HepG2 (cell line): ENCODE data around the gene RASSF7. TPM values are rescaled to one million over a fixed set of nuclear protein-coding genes. Genes with fewer than 3 reads are reported as not detected.
A peak's percentile ranks its signal among the peaks of the same experiment; 100 is the strongest.

ENCODE experiments used
- ATM ChIP-seq: fragments of 450-650 bp; IDR thresholded peaks from 2 replicates; pipeline ENCODE4 v1.7.1; 2017; ENCODE audit warnings: mild to moderate bottlenecking, borderline replicate concordance
- HHEX ChIP-seq: IDR thresholded peaks from 2 replicates; pipeline ENCODE4 v1.6.1; 2016; ENCODE audit warnings: control low read depth
- HNF1B ChIP-seq: sonication (generic); formaldehyde crosslinking; IDR thresholded peaks from 2 replicates; pipeline ENCODE4 v1.5.1; 2020; ENCODE audit warnings: mild to moderate bottlenecking, moderate library complexity, missing genetic modification reagents
- HOXA3 ChIP-seq: sonication (generic); formaldehyde crosslinking; IDR thresholded peaks from 2 replicates; pipeline ENCODE4 v1.5.0; 2020; ENCODE audit warnings: missing genetic modification reagents
- KDM5A ChIP-seq: fragments of 200-600 bp; sonication (generic); IDR thresholded peaks from 2 replicates; pipeline ENCODE4 v1.7.0; 2018; ENCODE audit warnings: antibody characterized with exemption, mild to moderate bottlenecking, low read length, borderline replicate concordance
- KDM6A ChIP-seq: IDR thresholded peaks from 2 replicates; pipeline ENCODE4 v1.6.1; 2016; ENCODE audit warnings: low read depth
- KMT2A ChIP-seq: sonication (generic); formaldehyde crosslinking; IDR thresholded peaks from 2 replicates; pipeline ENCODE4 v1.4.0; 2020; ENCODE audit warnings: missing genetic modification reagents
- MATR3 ChIP-seq: sonication (generic); formaldehyde crosslinking; IDR thresholded peaks from 2 replicates; pipeline ENCODE4 v1.4.0; 2020; ENCODE audit warnings: missing genetic modification reagents
- MED13 ChIP-seq: sonication (generic); formaldehyde crosslinking; IDR thresholded peaks from 2 replicates; pipeline ENCODE4 v1.5.0; 2020; ENCODE audit warnings: missing genetic modification reagents
- MED8 ChIP-seq: sonication (generic); formaldehyde crosslinking; IDR thresholded peaks from 2 replicates; pipeline ENCODE4 v1.8.1; 2023; ENCODE audit warnings: mild to moderate bottlenecking, missing genetic modification reagents; ENCODE audit not compliant: insufficient replicate concordance
- PRDM4 ChIP-seq: sonication (generic); formaldehyde crosslinking; IDR thresholded peaks from 2 replicates; pipeline ENCODE4 v1.9.0; 2021; ENCODE audit warnings: missing genetic modification reagents, borderline replicate concordance
- REST ChIP-seq, 2 experiments: IDR thresholded peaks; 2 replicates each; pipeline ENCODE4 v1.6.1; 2011 to 2012; ENCODE audit warnings: low read length in 2 of 2, borderline replicate concordance in 1 of 2, low read depth in 1 of 2, mild to moderate bottlenecking in 1 of 2, moderate library complexity in 1 of 2
- REXO4 ChIP-seq: sonication (generic); formaldehyde crosslinking; IDR thresholded peaks from 2 replicates; pipeline ENCODE4 v1.8.0; 2022; ENCODE audit warnings: missing genetic modification reagents, mild to moderate bottlenecking, borderline replicate concordance
- SCMH1 ChIP-seq: sonication (generic); formaldehyde crosslinking; IDR thresholded peaks from 2 replicates; pipeline ENCODE4 v1.9.0; 2021; ENCODE audit warnings: missing genetic modification reagents, mild to moderate bottlenecking, borderline replicate concordance
- SMARCE1 ChIP-seq: fragments of 450-650 bp; IDR thresholded peaks from 2 replicates; pipeline ENCODE4 v1.6.1; 2017; ENCODE audit warnings: borderline replicate concordance
- SP2 ChIP-seq: sonication (generic); formaldehyde crosslinking; IDR thresholded peaks from 2 replicates; pipeline ENCODE4 v1.5.1; 2020; ENCODE audit warnings: mild to moderate bottlenecking, missing genetic modification reagents
- TCF7 ChIP-seq: sonication (generic); IDR thresholded peaks from 2 replicates; pipeline ENCODE4 v1.6.1; 2016; ENCODE audit warnings: antibody characterized with exemption, low read depth
- THAP11 ChIP-seq: IDR thresholded peaks from 2 replicates; pipeline ENCODE4 v1.6.1; 2016; ENCODE audit warnings: missing biosample characterization, missing genetic modification reagents
- ZNF121 ChIP-seq: sonication (generic); formaldehyde crosslinking; IDR thresholded peaks from 2 replicates; pipeline ENCODE4 v1.5.0; 2020; ENCODE audit warnings: mild to moderate bottlenecking, missing genetic modification reagents
- ZNF570 ChIP-seq: sonication (generic); formaldehyde crosslinking; IDR thresholded peaks from 2 replicates; pipeline ENCODE4 v1.4.0; 2020; ENCODE audit warnings: mild to moderate bottlenecking, missing genetic modification reagents, borderline replicate concordance
- ZNF598 ChIP-seq: sonication (generic); formaldehyde crosslinking; IDR thresholded peaks from 2 replicates; pipeline ENCODE4 v1.5.1; 2020; ENCODE audit warnings: mild to moderate bottlenecking, missing genetic modification reagents, borderline replicate concordance
- polyA plus RNA-seq, 8 experiments: library from polyadenylated mRNA; depleted of rRNA in 3 of 8; stranded (reverse) in 7 of 8; unstranded in 1 of 8; fragments of >200 nt; fragmentation: Illumina TruSeq in 4 of 8; extraction: Trizol in 4 of 8; gene quantifications; 2 replicates each; pipeline versions ENCODE4 v1.2.1 to v1.2.3, GENCODE V29; 2011 to 2016; ENCODE audit warnings: low read depth in 4 of 8, missing spikeins in 1 of 8, mixed read lengths in 1 of 8; ENCODE audit not compliant: insufficient read depth in 1 of 8
- total RNA-seq, 5 experiments: library from RNA; depleted of rRNA; stranded (reverse); fragments of >200 nt; fragmentation: Illumina TruSeq; extraction: Trizol; gene quantifications; 2 replicates each; pipeline ENCODE4 v1.2.3, GENCODE V29; 2016; ENCODE audit warnings: low read depth in 1 of 5

The RASSF7 gene
- total and polyA plus RNA-seq, 2 of the 13 experiments (the other 11 are each of a cell fraction or from before 2014, with no cell fraction given), result 20.2 to 28.6 TPM

- TF ChIP-seq HOXA3 (peak; percentile 78; the same call in 1 of the 2 replicates), ZNF121 (CRISPR knock-in tag) (peak; percentile 19; the same call in 1 of the 2 replicates), KDM6A (CRISPR knock-in tag) (no peak), HNF1B (CRISPR knock-in tag) (peak; percentile 97), KDM5A (no peak; the same call in 1 of the 2 replicates), SMARCE1 (no peak), MED8 (CRISPR knock-in tag) (no peak), TCF7 (no peak), MATR3 (CRISPR knock-in tag) (no peak), MED13 (CRISPR knock-in tag) (no peak), KMT2A (CRISPR knock-in tag) (0 out of 2 replicates have a peak, but pooled peaks have one; percentile 32), THAP11 (peak; percentile 48; the same call in 1 of the 2 replicates), ATM (no peak), HHEX (no peak), ZNF570 (CRISPR knock-in tag) (no peak), SCMH1 (CRISPR knock-in tag) (no peak), REST (IDR thresholded peaks at IDR 0.05; ENCODE audit: borderline replicate concordance in 1 of 2, low read depth in 1 of 2, low read length in 2 of 2) (no peak), REXO4 (CRISPR knock-in tag) (no peak), SP2 (CRISPR knock-in tag) (no peak), PRDM4 (CRISPR knock-in tag) (no peak), ZNF598 (CRISPR knock-in tag) (no peak)
Observed at GRCh38 chr11:561148-562003, 606 bp downstream of the RASSF7 start (continued).
